Hematopoietic multipotent progenitor cell treated with erythropoietin and hydrocortisone succinate and interleukin-3 and kit ligand, for 4 days (in vitro differentiated cells): ENCODE measurements around the gene CAB39L.

Experiments
- DNase-seq: peaks from one replicate; pipeline ENCODE4 v3.0.0-alpha.2; 2015

The CAB39L gene

DNA sequence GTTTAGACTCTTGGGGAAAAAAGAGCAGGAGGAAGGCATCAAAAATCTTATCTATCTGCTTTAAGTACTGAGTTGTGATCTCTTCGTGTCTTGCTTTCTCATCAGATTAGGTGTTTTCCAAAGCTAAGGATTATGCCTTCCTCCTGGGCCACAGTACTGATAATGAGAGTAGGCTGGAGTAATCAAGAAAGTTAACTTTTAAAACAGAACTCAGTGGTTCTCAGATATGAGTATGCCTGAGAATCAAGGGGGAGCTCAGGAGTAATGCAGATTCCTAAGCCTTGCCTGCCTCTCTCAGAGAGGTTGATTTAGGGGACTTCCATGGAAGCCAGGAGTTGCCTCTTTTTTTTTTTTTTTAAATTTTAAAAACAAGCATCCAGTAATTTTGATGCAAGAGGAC, 172.6 kb downstream of the CAB39L start:
- no peak for DNase-seq

GRCh38 chr13:49265822-49266221, 178.0 kb downstream of the CAB39L start:
- peak; percentile 23 for DNase-seq

DNA sequence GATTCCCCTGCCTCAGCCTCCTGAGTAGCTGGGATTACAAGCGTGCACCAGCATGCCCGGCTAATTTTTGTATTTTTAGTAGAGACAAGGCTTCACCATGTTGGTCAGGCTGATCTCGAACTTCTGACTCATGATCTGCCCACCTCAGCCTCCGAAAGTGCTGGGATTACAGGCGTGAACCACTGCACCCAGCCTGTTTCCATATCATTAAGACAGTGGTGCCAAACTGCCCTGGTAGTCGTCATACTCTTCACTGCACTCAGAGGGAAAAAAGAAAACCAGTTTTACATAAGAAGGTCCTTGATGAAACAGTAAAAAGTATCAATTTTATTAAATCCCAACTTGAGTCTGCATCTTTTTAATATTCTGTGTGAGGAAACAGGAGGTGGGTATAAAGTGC, 181.2 kb downstream of the CAB39L start:
- DNase-seq: no peak

- DNase-seq: no peak
These were observed 184.3 kb downstream of the CAB39L start for GRCh38 chr13:49259586-49259985.
